Measurements from ENCODE around the gene RCE1.

The RCE1 gene

DNA sequence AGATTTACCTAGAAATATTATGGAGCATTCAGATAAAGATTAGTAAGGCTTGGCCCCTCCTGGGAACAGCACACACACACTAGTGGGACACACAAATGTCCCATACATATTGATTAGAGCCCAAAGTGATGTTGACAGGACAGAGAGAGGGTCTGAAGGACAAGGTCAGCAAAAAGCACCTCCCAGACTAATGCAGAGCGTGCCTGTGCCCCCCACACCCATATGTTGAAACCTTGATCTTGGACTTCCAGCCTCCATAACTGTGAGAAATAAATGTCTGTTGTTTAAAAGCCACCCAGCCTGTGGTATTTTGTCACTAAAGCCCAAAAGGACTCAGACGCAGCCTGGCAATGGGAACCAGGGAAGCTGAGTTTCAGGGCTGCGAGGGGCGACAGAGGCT, 41.2 kb downstream of the RCE1 start:
- no peak for DNase-seq (ENCODE audit: low read depth)
- TF ChIP-seq, protein P1, sequence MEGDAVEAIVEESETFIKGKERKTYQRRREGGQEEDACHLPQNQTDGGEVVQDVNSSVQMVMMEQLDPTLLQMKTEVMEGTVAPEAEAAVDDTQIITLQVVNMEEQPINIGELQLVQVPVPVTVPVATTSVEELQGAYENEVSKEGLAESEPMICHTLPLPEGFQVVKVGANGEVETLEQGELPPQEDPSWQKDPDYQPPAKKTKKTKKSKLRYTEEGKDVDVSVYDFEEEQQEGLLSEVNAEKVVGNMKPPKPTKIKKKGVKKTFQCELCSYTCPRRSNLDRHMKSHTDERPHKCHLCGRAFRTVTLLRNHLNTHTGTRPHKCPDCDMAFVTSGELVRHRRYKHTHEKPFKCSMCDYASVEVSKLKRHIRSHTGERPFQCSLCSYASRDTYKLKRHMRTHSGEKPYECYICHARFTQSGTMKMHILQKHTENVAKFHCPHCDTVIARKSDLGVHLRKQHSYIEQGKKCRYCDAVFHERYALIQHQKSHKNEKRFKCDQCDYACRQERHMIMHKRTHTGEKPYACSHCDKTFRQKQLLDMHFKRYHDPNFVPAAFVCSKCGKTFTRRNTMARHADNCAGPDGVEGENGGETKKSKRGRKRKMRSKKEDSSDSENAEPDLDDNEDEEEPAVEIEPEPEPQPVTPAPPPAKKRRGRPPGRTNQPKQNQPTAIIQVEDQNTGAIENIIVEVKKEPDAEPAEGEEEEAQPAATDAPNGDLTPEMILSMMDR (IDR thresholded peaks at IDR 0.05; ENCODE audit: insufficient read depth, low read depth, low read length, missing control alignments): no peak
- H3K4me3 ChIP-seq (ENCODE audit: low read length): no peak overlapping the region

DNA sequence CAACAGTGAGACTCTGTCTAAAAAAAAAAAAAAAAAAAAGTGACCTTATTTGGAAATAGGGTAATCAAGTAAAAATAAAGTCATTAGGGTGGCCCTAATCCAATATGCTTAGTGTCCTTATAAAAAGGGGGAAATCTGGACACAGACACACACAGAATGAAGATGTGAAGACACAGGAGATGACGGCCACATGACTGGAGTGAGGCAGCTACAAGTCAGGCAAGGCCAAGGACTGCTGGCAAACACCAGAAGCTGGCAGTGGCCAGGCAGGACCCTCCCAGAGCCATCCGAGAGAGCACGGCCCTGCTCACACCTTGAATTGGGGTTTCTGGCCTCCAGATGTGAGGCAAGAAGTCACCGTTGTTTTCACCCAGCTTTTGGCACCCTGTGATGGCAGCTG, 42.2 kb downstream of the RCE1 start:
- TF ChIP-seq, protein P1 (IDR thresholded peaks at IDR 0.05; ENCODE audit: insufficient read depth, low read depth, low read length, missing control alignments): no peak
- DNase-seq (ENCODE audit: low read depth): no peak
- H3K4me3 ChIP-seq (ENCODE audit: low read length): no peak overlapping the region

DNA sequence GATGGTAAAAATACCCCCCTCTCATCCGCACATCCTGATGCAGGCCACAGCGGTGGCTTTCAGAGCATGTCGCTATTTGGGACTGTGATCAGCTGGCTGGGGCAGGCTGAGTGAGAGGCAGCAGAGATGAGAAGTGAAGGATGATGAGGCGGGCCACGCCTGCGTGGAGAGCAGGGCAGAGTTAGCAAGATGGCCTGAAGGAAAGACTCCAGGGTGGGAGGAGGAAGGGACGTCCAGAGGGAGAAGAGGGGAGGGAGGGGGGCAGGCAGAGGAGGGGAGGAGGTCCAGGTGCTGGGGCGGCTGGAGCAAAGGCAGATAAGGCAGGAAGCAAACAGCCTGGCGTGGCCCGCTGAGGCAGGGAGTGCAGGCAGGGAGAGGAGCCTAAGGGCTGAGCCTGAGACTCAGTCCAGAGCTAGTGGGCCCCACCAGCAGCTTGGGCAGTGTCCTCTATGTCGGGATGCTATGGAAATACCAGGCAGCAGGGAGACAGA, 42.8 kb downstream of the RCE1 start:
- TF ChIP-seq, protein P1 (IDR thresholded peaks at IDR 0.05; ENCODE audit: insufficient read depth, low read depth, low read length, missing control alignments): no peak
- no peak for DNase-seq (ENCODE audit: low read depth)
- H3K4me3 ChIP-seq (ENCODE audit: low read length): no peak overlapping the region

DNA sequence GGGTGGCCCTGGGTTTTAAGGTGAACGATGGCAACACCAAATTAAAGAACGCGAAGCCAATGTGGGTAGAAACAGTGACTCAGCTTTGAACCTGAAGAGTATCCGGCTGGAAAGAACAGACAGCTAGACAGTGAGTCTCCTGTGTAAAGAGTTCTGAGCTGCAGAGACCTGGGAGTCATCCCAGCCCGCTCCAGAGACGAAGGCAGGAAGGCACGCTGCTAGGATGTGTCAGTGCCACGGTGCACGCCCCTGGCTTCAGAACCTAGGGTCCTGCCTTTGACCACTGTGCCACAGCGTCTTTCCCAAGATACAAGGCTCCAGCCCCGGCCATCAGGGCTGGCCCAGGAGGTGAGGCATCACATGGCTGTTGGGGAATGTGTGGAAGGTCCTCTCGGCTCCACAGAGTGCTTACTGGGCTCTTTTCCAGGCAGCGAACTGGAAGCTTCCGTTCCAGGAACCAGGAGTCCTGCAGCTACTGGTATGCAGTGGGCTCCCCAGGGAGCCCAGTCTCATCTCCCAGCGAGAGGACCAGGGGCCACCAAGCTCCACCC, 43.5 kb downstream of the RCE1 start:
- TF ChIP-seq, protein P1 (IDR thresholded peaks at IDR 0.05; ENCODE audit: insufficient read depth, low read depth, low read length, missing control alignments): no peak
- DNase-seq (ENCODE audit: low read depth): peak; percentile 74
- no peak overlapping the region for H3K4me3 ChIP-seq (ENCODE audit: low read length)

DNA sequence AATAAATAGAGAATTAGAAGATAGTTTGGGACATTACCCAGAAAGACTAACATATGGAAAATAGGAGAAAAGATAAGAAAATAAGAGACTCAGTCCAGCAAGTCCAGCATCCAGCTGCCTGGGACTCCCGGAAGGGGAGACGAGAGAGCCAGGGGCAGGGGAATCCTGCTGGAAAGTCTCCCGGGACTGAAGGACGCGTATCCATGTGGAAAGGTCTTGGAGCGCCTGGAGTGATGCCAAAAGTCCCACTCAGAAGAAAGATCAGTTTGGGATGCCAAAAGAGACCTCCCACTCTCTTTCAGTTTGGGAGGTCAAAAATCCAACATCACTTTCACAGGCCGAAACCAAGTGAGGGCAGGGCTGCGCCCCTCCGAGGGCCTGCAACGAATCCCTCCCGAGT, 44.3 kb downstream of the RCE1 start:
- TF ChIP-seq, protein P1 (IDR thresholded peaks at IDR 0.05; ENCODE audit: insufficient read depth, low read depth, low read length, missing control alignments): no peak
- no peak overlapping the region for H3K4me3 ChIP-seq (ENCODE audit: low read length)
- no peak for DNase-seq (ENCODE audit: low read depth)

DNA sequence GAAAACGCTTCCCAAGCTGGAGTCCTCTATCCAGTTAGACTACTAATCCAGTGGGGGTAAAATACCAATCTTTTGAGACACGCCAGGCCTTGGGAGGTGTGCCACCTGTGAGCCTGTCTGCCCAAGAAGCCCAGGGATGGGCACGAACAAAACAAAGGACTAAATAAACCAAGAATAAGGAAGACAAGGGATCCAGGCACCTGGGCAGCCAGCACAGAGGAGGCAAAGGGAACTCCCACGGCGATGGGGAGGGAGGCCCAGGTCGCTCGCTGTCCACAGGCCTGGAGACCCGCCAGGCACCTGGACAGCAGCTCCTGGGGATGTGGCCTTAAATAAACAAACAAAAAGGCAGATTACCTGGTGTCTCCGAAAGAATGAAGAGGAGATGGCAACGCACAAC, 45.0 kb downstream of the RCE1 start:
- DNase-seq (ENCODE audit: low read depth): no peak
- TF ChIP-seq, protein P1 (IDR thresholded peaks at IDR 0.05; ENCODE audit: insufficient read depth, low read depth, low read length, missing control alignments): no peak
- H3K4me3 ChIP-seq (ENCODE audit: low read length): no peak overlapping the region

DNA sequence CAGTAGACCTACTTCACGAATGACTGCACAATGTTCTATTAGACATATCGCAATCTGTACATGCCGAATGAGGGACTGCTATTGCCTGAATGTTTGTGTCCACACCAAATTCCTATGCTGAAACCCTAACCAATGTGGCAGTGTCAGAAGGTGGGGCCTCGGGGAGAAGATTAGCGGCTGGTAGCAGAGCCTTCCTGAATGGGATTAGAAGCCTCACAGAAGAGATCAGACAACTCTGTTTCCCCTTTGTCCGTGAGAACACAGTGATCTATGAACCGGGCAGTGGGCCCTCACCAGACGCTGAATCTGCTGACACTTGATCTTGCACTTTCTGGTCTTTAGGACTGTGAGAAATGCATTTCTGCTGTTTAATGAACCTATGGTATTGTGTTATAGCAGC, 46.7 kb downstream of the RCE1 start:
- no peak overlapping the region for H3K4me3 ChIP-seq (ENCODE audit: low read length)
- TF ChIP-seq, protein P1 (IDR thresholded peaks at IDR 0.05; ENCODE audit: insufficient read depth, low read depth, low read length, missing control alignments): no peak
- DNase-seq (ENCODE audit: low read depth): no peak

All from epithelial cell of esophagus (primary cell).